GOT3 (cell line): ENCODE data around the gene RPL29.

Experiments used
- DNase-seq: peaks from one replicate; lab custom pipeline; 2025; ENCODE audit warnings: mixed read lengths; lab: John Stamatoyannopoulos, UW

The RPL29 gene

GRCh38 chr3:52025453-52025852 is 29.8 kb upstream of the RPL29 start:
- no peak for DNase-seq

DNA sequence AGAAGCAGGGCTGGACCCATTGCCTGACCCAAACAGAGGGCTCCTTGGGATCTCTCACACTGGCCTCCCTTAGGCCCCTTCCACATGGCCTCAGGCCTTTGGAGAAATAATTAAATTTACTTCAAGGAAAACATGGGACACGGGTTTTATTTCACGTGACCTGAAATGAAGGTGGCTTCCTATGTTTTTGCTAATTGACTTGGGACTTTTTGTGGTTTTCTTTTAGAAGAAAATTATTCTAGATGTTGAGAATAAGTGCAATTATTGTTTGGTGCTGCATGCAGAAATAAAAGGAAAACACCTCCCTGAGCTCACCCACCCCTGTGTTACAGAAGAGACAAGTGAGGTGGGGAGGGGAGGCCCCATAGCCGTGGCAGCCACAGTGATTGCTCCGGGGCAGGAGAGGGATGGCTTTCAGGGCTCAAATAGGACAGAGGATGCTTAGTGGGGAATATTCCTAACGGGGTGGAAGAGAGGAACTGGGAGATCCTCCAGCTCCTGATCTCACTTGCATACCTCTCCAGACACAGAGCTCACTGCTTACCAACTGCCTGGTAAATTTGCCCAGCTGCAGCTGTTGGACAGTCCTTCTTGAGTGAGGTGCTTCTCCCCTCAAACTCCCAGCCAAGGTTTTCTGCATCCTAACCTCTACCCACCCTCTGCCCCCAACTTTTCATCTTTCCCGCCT is 29.2 kb upstream of the RPL29 start:
- no peak for DNase-seq

GRCh38 chr3:52023860-52024764 is 28.4 kb upstream of the RPL29 start:
- DNase-seq: no peak

GRCh38 chr3:52023101-52023770 is 27.5 kb upstream of the RPL29 start:
- no peak for DNase-seq

- no peak for DNase-seq
Observed at GRCh38 chr3:52022323-52023100, 26.8 kb upstream of the RPL29 start.

DNA sequence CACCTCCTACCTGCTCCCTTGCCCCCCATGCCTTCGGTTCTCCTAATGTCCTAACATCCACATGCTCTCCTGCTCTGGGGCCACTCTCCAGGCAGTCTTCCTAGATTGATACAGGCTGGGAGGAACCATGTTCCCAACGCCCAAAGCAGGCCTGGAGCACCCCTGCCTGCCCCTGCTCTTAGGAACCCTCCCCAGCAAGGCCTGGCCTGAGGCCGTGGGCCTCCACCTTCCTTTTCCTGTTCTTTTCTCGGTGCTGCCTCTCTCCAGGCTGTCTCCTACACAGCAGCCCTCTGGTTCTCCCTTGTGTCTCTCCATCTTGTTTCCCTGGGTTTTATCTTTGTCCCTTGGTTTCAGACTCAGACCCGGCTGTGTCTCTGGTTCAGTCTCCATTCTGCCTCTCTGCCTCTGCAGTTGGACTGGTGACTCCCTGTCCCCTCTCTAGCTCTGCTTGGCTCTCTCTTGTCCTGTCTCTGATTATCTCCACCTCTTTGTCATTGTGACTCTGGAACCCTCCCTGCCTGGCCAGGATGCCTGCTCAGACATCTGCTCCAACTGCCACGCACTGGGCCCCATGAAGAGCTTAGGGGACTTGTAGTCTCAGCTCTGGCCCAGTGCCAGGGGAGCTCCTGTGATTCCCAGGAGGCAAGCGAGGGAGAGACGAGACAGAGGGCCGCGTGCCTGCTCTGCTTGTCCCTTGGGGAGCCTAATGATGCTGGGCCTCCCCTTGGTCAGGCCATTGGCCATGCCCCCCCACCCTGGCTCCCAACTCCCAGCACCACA is 26.0 kb upstream of the RPL29 start:
- no peak for DNase-seq

DNA sequence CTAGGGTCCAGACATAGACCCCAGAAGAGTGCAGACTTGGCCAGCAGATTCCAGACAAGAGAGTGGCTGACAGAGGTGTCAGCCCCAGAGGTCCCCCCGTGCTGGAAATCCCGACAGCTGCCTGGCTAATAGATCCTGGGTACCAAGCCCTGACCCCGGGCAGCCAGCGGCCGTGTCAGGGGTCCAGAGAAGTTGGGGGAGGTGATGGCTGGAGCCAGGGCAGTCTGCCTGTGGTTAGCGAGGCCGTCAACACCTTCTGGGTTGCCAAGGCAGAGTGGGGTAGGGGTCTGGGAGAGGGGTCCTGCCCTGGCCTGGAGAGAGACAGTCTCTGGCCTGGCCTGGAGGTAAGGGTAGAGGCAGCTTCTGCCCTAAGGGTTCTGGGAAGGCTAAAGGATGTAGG is 25.1 kb upstream of the RPL29 start:
- no peak for DNase-seq

GRCh38 chr3:52019352-52020080 is 23.8 kb upstream of the RPL29 start:
- DNase-seq: no peak

DNA sequence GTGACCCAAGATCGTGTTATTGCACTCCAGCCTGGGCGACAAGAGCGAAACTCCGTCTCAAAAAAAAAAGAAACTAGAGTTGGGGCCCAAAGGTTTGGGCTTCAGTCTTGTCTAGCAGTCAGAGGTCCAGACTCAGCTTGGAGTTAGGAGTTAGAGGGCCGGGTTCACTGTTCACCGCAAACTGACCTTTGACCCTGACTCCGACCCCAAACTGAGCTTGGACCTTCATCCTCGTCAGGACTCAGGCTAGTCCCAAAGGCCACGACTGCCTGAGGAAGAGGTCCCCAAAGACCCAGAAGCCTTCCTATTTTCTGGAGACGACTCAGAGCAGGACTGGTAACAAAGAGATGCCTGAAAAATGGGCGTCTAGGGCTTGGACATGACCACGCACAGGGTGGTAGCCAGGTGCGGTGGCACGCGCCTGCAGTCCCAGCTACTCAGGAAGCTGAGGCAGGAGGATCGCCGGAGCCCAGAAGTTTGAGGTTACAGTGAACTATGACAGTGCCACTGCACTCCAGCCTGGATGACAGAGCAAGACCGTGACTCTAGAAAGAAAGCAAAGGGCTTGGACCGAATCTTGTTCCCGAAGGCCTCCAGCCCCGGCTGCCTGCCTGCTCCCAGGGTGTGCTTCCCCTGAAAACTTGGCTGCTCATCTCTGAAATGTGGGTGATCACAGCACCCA is 22.8 kb upstream of the RPL29 start:
- no peak for DNase-seq

GRCh38 chr3:52017586-52017985 is 21.9 kb upstream of the RPL29 start:
- DNase-seq: no peak

DNA sequence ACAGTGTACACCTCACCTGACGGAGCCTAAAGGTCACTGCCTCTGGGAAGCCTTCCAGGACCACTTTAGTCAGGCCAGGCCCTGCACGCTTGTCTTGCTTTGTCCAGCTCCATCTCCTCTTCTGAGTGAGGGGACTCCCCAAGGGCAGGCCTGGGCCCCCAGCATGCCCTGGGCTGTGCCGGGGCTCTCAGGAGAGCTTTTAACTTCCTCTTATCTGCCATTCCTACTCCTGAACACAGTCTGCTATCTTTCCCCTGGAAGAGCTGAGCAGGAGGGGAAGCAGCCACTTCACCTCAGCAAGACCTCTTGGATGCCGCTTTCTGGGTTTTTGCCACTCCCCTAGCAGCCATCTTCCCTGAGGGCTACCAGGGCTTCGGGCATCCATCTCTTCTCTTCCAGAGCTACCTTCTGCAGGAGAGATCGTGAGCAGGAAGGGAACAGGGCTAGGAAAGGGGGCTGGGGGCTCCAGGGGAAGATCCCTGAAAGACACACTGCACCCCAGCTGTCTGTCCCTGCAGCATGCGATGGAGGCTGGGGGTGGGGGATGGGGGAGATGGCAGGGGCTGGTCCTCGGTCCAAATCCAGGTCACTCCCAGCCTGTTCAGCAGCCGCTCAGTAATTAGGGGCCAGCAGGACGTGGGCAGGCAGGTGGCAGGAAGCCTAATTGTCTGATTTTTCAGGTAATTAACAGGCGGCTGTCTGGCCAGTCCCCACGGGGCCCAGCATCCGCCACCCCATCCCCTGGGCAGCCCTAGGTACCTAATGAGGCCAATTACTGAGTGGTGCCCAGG is 19.9 kb upstream of the RPL29 start:
- DNase-seq: no peak

DNA sequence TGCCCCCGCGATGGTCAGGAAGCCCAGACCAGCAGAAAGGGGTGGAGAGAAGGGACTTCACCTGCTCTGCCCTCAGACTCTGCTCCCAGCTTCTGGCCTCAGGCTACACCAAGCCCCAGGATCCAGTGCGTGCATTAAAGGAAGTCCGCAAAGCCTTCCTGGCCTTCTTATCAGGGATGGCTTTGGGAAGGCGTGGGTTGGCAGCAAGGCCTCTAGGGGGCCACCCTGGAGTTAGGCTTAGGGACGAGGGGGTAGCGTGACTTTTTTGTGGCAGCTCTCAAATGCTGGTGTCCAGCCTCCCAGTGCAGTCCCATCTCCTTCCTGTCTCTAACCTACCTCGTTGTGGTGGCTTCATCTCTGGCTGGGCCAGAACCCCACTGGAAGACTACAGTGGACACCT is 18.9 kb upstream of the RPL29 start:
- DNase-seq: no peak

GRCh38 chr3:52013802-52014598 is 18.3 kb upstream of the RPL29 start:
- DNase-seq: no peak

- no peak for DNase-seq
Observed at GRCh38 chr3:52012699-52013098, 17.0 kb upstream of the RPL29 start.

GRCh38 chr3:52010431-52010830 is 14.7 kb upstream of the RPL29 start:
- DNase-seq: no peak

DNA sequence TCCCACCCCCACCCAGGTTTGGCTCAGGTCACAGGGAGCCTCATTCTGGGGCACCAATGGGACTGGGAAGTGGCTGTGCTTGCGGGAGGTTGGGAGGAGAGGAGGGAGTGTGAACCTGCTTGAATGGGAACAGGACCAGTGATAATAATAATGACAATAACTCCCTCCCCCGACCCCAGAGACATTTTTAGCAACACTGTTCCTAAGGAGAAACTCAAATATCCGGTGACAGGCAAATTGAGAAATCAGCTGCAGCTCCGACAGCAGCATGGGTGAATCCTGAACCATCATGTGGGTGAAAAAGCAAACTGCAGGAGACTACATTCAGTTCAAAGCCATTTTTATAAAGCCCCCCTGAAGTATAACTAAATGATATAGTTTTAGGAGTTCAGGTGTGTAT is 11.6 kb upstream of the RPL29 start:
- no peak for DNase-seq

GRCh38 chr3:52006820-52007133 is 11.1 kb upstream of the RPL29 start:
- no peak for DNase-seq

GRCh38 chr3:52006017-52006819 is 10.5 kb upstream of the RPL29 start:
- no peak for DNase-seq
